ENCODE results near the gene LRRIQ4.

DNA sequence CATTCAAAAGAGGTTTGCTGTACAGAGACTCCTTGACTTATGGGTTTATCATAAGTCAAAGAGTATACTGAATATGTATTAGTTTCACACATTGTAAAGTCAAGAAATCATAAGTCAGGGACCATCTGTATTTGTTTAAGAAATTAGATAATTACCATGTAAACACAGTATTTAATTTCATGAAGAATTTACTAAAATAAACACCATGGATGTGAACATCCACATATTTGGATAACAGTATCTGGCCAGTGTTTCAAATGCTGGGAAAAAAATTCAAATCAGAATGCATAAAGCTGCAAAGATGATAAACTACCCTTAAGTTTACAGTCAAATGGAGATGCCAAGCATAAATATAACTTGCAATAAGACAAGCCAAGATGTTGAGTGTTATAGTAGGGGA lies 22.5 kb upstream of the LRRIQ4 start:
- TF ChIP-seq POLR2A (IDR thresholded peaks at IDR 0.05; ENCODE audit: low read depth) (no peak), POLR2AphosphoS5 (IDR thresholded peaks at IDR 0.05) (no peak), EP300 (IDR thresholded peaks at IDR 0.05) (no peak)
- TF ChIP-seq, protein P1, sequence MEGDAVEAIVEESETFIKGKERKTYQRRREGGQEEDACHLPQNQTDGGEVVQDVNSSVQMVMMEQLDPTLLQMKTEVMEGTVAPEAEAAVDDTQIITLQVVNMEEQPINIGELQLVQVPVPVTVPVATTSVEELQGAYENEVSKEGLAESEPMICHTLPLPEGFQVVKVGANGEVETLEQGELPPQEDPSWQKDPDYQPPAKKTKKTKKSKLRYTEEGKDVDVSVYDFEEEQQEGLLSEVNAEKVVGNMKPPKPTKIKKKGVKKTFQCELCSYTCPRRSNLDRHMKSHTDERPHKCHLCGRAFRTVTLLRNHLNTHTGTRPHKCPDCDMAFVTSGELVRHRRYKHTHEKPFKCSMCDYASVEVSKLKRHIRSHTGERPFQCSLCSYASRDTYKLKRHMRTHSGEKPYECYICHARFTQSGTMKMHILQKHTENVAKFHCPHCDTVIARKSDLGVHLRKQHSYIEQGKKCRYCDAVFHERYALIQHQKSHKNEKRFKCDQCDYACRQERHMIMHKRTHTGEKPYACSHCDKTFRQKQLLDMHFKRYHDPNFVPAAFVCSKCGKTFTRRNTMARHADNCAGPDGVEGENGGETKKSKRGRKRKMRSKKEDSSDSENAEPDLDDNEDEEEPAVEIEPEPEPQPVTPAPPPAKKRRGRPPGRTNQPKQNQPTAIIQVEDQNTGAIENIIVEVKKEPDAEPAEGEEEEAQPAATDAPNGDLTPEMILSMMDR (IDR thresholded peaks at IDR 0.05): no peak
